ENCODE data around the gene CLCN5.

DNA sequence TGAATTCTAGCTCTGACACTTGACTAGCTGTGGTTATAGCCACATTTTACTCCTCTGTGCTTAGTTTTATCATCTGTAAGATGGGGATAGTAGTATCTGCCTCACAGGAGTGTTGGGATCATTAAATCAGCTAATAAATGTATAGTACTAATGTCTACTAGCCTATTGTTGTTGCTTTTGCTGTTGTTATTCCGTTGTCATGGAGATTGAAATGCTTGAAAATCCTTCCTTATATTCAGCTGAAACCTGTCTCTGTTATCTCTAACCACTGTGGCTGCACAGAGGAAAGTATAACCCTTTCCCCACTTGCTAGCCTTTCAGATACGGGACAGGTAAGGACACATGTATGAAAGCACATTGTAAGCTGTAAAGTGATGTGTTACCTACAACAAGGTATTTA lies 33.9 kb downstream of the CLCN5 start:
- no peak for TF ChIP-seq MYC (IDR thresholded peaks at IDR 0.05; ENCODE audit: borderline replicate concordance, low read length)
- TF ChIP-seq, protein P1, sequence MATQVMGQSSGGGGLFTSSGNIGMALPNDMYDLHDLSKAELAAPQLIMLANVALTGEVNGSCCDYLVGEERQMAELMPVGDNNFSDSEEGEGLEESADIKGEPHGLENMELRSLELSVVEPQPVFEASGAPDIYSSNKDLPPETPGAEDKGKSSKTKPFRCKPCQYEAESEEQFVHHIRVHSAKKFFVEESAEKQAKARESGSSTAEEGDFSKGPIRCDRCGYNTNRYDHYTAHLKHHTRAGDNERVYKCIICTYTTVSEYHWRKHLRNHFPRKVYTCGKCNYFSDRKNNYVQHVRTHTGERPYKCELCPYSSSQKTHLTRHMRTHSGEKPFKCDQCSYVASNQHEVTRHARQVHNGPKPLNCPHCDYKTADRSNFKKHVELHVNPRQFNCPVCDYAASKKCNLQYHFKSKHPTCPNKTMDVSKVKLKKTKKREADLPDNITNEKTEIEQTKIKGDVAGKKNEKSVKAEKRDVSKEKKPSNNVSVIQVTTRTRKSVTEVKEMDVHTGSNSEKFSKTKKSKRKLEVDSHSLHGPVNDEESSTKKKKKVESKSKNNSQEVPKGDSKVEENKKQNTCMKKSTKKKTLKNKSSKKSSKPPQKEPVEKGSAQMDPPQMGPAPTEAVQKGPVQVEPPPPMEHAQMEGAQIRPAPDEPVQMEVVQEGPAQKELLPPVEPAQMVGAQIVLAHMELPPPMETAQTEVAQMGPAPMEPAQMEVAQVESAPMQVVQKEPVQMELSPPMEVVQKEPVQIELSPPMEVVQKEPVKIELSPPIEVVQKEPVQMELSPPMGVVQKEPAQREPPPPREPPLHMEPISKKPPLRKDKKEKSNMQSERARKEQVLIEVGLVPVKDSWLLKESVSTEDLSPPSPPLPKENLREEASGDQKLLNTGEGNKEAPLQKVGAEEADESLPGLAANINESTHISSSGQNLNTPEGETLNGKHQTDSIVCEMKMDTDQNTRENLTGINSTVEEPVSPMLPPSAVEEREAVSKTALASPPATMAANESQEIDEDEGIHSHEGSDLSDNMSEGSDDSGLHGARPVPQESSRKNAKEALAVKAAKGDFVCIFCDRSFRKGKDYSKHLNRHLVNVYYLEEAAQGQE (IDR thresholded peaks at IDR 0.05): no peak

All from A549 (cell line).